Cardiac muscle cell (in vitro differentiated cells and primary cell): ENCODE results near the gene PTK6. TPM values are rescaled to one million over a fixed set of nuclear protein-coding genes. Genes with fewer than 3 reads are reported as not detected.

Experiments
- DNase-seq, 2 donors: peaks; one replicate each; pipeline versions ENCODE4 v3.0.0 to v3.0.0-alpha.2; 2010 to 2017; ENCODE audit warnings: low read depth in 1 of 2, low spot score in 1 of 2
- H3K27ac ChIP-seq: fragments of 200-600 bp; sonication (generic); 2 replicates; pipeline ENCODE4 v1.5.1; 2016
- H3K27me3 ChIP-seq: fragments of 200-600 bp; sonication (generic); 2 replicates; pipeline ENCODE4 v1.6.0; 2016; ENCODE audit warnings: control low read depth
- H3K36me3 ChIP-seq: fragments of 200-600 bp; sonication (generic); 2 replicates; pipeline ENCODE4 v1.5.1; 2016; ENCODE audit warnings: control low read depth
- H3K4me1 ChIP-seq: fragments of 200-600 bp; sonication (generic); 2 replicates; pipeline ENCODE4 v1.8.1; 2017; ENCODE audit warnings: low read depth, mild to moderate bottlenecking, mixed run types
- H3K4me3 ChIP-seq: fragments of 200-600 bp; sonication (generic); 2 replicates; pipeline ENCODE4 v1.5.1; 2016; ENCODE audit warnings: mild to moderate bottlenecking
- H3K9me3 ChIP-seq: fragments of 200-600 bp; sonication (generic); 2 replicates; pipeline ENCODE4 v1.5.1; 2017; ENCODE audit warnings: low read depth, mild to moderate bottlenecking, control low read depth
- polyA plus RNA-seq: library from polyadenylated mRNA; unstranded; fragments of >200 nt; fragmentation: Nextera tagmentation; extraction: Ambion mirVana; gene quantifications from 2 replicates; pipeline ENCODE4 v1.2.1, GENCODE V29; 2016
- total RNA-seq: library from RNA; depleted of rRNA; stranded (reverse); fragments of >200 nt; gene quantifications from 2 replicates; pipeline ENCODE4 v1.2.3, GENCODE V29; 2016
- TF ChIP-seq, protein P1 (sequence below): IDR thresholded peaks from 2 replicates; pipeline ENCODE4 v1.5.1; 2012; ENCODE audit warnings: low read depth, mild to moderate bottlenecking, low read length

PTK6 gene
- total and polyA plus RNA-seq, 2 experiments from 2014 or later, result 0.38 TPM; not detected in 1

DNA sequence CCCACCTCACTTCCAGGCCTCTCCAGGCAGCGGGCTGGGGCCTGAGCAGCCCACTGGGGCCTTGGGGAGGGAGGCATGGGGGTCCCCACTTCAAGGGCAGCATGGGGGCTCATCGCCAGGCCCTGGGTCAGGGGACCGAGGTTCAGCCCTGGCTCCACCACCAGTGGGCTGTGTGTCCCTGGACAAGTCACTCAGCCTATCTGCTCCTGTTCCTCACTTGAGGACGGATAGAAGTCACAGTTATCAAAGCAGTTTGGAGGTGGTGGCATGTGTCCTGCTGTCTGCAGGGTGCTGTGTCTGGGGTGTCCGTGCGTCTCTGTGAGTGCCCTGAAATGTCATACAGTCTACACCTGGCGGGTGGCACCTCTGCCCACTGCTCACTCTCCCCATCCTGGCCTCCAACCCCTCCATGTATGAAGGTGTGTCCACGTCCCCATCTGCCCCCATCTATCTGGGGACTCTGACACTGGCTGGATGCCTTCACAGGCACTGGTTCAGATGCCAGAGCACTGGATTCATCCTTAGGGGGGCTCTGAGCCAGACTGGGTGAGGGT lies 41.9 kb downstream of the PTK6 start:
- TF ChIP-seq, protein P1, sequence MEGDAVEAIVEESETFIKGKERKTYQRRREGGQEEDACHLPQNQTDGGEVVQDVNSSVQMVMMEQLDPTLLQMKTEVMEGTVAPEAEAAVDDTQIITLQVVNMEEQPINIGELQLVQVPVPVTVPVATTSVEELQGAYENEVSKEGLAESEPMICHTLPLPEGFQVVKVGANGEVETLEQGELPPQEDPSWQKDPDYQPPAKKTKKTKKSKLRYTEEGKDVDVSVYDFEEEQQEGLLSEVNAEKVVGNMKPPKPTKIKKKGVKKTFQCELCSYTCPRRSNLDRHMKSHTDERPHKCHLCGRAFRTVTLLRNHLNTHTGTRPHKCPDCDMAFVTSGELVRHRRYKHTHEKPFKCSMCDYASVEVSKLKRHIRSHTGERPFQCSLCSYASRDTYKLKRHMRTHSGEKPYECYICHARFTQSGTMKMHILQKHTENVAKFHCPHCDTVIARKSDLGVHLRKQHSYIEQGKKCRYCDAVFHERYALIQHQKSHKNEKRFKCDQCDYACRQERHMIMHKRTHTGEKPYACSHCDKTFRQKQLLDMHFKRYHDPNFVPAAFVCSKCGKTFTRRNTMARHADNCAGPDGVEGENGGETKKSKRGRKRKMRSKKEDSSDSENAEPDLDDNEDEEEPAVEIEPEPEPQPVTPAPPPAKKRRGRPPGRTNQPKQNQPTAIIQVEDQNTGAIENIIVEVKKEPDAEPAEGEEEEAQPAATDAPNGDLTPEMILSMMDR, result no peak
- H3K4me1 ChIP-seq, result peaks cover 28% of the 10 kb centered on the region
- H3K27me3 ChIP-seq, result no peaks in the 10 kb centered on the region
- no peak for DNase-seq
- H3K27ac ChIP-seq, result no peak overlapping the region
- H3K4me3 ChIP-seq, result no peak overlapping the region
- H3K9me3 ChIP-seq, result no peaks in the 10 kb centered on the region
- peaks cover 51% of the 10 kb centered on the region for H3K36me3 ChIP-seq

DNA sequence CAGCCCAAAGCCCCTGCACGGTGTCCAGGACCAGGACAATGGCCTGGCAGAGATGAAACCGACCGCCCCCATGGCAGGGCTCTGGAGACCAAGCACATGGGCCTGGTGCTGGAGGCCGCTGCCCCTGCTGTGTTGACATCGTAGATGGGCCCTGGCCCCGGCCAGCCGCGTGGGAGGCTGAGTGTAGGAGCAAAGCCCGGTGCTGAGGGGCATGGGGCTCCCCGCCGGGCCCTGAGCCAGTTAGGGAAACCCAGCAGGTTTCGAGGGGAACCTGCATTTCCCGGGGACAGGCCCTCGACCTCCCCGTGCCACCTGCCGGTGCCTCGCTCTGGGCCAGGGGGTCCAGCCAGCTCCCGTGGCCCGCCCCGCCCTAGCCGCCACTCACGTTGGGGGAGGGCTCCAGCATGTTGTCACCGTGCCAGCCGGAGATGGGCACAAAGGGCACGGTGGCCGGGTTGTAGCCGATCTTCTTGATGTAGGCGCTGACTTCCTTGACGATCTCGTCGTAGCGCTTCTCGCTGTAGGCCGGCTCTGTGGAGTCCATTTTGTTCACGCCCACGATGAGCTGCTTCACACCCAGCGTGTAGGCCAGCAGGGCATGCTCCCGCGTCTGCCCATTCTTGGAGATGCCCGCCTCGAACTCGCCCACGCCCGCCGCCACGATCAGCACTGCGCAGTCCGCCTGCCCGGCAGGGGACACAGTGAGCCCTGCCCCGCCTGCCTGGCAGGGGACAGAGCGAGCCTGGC lies 42.6 kb downstream of the PTK6 start:
- peaks cover 21% of the 10 kb centered on the region for H3K4me1 ChIP-seq
- no peak overlapping the region for H3K4me3 ChIP-seq
- H3K27ac ChIP-seq, result no peak overlapping the region
- peaks cover 55% of the 10 kb centered on the region for H3K36me3 ChIP-seq
- H3K9me3 ChIP-seq, result no peaks in the 10 kb centered on the region
- TF ChIP-seq, protein P1, result no peak
- no peaks in the 10 kb centered on the region for H3K27me3 ChIP-seq
- DNase-seq, result no peak

DNA sequence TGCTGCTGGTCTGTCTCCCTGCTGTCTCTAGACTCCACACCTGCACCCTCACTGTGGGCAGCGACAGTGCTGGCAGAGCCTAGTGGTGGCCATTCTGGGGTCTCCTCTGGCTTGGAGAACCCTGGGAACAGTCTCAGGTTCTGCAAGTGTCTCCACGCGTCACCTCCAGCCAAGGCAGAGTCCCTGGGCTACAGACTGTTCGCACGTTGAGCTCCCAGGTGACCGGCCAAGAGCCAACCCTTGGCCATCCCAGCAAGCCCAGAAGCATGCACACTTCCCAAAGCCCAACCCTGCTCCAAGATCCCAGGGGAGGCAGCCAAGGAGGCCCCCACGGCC lies 43.1 kb downstream of the PTK6 start:
- no peaks in the 10 kb centered on the region for H3K9me3 ChIP-seq
- no peaks in the 10 kb centered on the region for H3K27me3 ChIP-seq
- peaks cover 19% of the 10 kb centered on the region for H3K4me1 ChIP-seq
- TF ChIP-seq, protein P1, result no peak
- DNase-seq, result no peak
- H3K4me3 ChIP-seq, result no peak overlapping the region
- peaks cover 60% of the 10 kb centered on the region for H3K36me3 ChIP-seq
- H3K27ac ChIP-seq, result no peak overlapping the region

DNA sequence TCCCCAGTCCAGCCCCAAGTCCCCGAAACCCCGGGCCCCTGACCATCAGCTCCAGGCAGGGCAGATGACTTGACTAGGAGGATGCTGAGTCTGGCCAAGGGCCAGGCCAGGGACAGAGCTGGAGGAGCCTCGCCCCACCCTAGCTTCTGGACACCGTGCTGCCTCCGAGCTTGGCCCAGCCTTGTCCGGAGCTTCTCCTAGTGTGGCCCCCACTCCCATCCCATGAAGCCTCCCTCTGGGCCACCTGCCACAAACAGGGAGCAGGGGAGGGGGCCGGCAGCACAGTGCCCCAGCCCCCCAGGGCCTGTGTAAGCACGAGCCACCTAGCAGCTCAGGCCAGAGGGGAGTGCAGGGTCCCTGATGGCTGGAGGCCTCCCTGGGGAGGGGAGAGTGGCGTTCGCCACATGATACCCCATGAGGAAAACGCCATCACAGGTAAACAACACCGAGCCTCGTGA lies 43.6 kb downstream of the PTK6 start:
- H3K27me3 ChIP-seq, result no peaks in the 10 kb centered on the region
- peaks cover 19% of the 10 kb centered on the region for H3K4me1 ChIP-seq
- H3K27ac ChIP-seq, result no peak overlapping the region
- H3K4me3 ChIP-seq, result no peak overlapping the region
- TF ChIP-seq, protein P1, result no peak
- peaks cover 62% of the 10 kb centered on the region for H3K36me3 ChIP-seq
- no peaks in the 10 kb centered on the region for H3K9me3 ChIP-seq
- no peak for DNase-seq

DNA sequence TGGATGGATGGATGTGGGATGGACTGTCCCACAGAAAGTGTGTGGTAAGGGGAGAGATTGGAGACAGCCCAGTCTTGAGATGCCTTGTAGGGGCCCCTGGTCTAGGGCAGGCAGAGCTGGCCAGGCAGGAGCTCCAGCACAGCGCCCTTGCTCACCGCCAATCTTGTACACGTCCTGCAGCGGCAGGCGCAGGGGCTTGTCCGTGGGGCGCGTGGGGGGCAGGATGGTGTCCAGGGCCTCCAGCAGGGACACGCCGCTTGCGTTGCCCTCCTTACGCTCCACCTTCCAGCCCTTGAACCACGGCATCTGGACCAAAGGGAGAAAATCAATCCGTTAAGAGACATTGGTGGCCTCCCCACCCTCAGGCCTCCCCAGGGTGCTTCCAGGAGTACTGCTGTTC lies 44.2 kb downstream of the PTK6 start:
- no peak overlapping the region for H3K4me3 ChIP-seq
- no peak overlapping the region for H3K27ac ChIP-seq
- no peaks in the 10 kb centered on the region for H3K9me3 ChIP-seq
- H3K36me3 ChIP-seq, result peaks cover 62% of the 10 kb centered on the region
- peaks cover 19% of the 10 kb centered on the region for H3K4me1 ChIP-seq
- no peaks in the 10 kb centered on the region for H3K27me3 ChIP-seq
- TF ChIP-seq, protein P1, result no peak
- DNase-seq, result no peak
